Measurements from ENCODE around the gene AGRN. TPM values are rescaled to one million over a fixed set of nuclear protein-coding genes. Genes with fewer than 3 reads are reported as not detected.

Gene AGRN
- 50.6 to 136 TPM (median 124 TPM) in 5 replicates for total RNA-seq (2022; extraction: Qiagen RNA extraction; ENCODE audit: low read depth)

DNA sequence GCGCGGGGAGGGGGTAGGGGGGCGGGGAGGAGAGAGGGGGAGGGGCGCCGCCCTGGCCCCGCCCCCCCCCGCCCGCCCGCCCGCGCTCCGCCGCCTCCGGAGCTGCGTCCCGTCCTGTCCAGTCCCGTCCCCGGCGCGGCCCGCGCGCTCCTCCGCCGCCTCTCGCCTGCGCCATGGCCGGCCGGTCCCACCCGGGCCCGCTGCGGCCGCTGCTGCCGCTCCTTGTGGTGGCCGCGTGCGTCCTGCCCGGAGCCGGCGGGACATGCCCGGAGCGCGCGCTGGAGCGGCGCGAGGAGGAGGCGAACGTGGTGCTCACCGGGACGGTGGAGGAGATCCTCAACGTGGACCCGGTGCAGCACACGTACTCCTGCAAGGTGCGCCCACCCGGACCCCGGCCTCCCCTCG lies at the start of gene AGRN:
Gene AGRN (plus strand): TSS at position 121 of the 405 bp plus-strand sequence. CDS start 53 bp downstream, at position 174.

DNA sequence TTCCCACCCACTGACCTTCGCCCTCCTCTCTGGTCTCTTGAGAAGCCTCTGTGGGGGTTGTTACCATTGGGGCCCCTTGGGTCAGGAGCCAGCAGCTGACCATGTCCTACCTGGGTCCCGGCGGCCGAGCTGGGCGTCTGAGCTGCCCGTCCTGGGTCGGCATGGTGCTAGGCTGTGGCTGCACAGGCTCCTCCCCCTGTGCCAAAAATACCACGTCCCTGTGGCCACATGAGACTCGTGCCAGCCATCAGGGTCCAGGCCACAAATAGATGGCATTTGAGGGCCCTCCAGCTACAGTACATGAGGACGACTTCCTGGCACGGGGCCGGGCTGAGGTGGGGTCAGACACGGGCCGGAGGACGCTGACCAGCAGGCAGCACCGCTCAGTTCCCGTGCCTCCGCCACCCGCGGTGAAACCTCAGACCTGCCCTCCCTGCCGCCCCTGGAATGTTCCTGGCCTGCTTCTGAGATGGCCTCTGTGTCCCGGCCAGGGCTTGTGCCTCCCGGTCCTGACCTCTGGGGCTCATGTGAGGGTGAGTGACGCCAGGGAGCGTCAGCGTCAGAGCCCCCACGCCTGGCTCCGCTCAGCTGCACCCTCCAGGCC lies 37.9 kb upstream of the AGRN start, which contains the start of gene PERM1:
Gene PERM1 (minus strand): TSS at position 139 of the 604 bp plus-strand sequence. CDS start 1,064 bp downstream, outside the sequence.

DNA sequence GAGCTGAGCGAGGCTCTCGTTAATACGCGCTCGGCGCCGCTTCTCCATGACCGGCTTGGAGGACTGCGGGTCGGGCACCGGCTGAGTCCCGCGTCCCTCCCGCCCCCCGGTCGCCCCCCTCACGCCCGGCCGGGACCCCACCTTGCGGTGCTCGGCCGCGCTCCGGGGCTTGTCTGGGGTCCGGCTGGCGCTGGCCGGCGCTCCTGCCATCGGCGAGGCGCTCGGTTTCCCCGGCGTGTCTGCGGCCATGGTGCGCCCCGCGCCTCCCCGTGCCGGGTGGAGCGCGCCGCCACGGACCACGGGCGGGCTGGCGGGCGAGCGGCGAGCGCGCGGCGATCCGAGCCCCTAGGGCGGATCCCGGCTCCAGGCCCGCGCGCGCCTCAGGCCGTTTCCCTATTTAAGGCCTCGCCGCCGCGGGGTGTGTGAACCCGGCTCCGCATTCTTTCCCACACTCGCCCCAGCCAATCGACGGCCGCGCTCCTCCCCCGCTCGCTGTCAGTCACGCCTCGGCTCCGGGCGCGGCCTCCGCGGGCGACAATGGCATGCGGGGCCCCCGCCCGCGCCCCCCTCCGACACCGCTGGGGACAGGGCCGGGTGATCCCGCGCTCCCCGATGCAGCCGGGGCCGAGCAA lies 20.1 kb upstream of the AGRN start, which contains the start of gene HES4:
Gene HES4 (minus strand): TSS at position 373 of the 632 bp plus-strand sequence. CDS start 124 bp downstream, at position 249.

DNA sequence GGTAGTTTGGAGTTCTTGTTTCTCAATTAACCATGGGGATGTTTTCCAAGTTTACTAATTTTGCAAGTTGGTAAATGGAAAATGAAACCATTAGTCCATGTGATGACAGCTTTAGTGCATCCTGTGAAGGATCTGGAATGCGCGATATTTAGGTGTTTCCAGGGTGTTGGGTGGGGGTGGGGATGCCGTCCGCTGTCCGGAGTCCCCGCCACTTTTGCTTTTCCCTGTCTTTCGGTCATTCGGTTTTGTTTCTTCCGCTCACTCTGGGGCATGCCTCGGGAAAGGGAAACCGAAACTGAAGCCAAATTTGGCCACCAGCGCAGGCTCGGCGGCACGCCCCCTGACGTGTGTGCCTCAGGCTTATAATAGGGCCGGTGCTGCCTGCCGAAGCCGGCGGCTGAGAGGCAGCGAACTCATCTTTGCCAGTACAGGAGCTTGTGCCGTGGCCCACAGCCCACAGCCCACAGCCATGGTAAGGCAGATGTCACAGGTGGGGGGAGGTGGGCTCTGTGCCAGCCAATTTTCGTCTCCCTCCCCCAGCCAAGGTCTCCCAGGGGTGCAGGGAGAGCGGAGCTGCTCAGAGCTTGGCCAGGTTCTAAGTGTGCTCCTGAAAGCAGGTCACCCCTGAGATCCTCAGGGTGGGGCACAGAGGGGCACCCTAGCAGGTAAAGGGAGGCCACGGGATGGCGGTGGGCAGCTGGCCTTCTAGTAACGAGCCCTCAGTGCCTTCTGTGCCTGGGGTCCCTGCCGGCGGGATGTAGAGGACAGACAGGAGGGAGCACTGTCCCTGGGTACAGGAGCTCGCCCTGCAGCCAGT lies 6.6 kb upstream of the AGRN start, which contains the start of gene ISG15:
Gene ISG15 (plus strand): TSS at position 393 of the 817 bp plus-strand sequence. CDS start 77 bp downstream, at position 470.

GRCh38 chr1:1073743-1074587 lies 54.0 kb downstream of the AGRN start, which contains the start of gene RNF223:
Gene RNF223, minus strand, starts transcription at chr1:1074306. Its CDS starts 1,740 bp downstream, at chr1:1072566.

Other genes with a start within 250 kb of the AGRN start
- 11.9 to 38.0 TPM (median 31.7 TPM) in 5 replicates for gene SAMD11, start 96.2 kb upstream of the AGRN start, total RNA-seq (2022; extraction: Qiagen RNA extraction; ENCODE audit: low read depth)
- 58.6 to 92.3 TPM (median 90.0 TPM) in 5 replicates for gene NOC2L, start 60.9 kb upstream of the AGRN start, total RNA-seq (2022; extraction: Qiagen RNA extraction; ENCODE audit: low read depth)
- gene KLHL17, start 59.5 kb upstream of the AGRN start, total RNA-seq (2022; extraction: Qiagen RNA extraction; ENCODE audit: low read depth) = 5.7 to 22.4 TPM (median 16.8 TPM) in 5 replicates
- 4.0 to 6.6 TPM (median 5.4 TPM) in 5 replicates for gene PLEKHN1, start 53.6 kb upstream of the AGRN start, total RNA-seq (2022; extraction: Qiagen RNA extraction; ENCODE audit: low read depth)
- 0.06 to 0.36 TPM (median 0.11 TPM) in 4 of 5 replicates, not detected in the other for gene PERM1, start 38.0 kb upstream of the AGRN start, total RNA-seq (2022; extraction: Qiagen RNA extraction; ENCODE audit: low read depth)
- gene HES4, start 20.0 kb upstream of the AGRN start, total RNA-seq (2022; extraction: Qiagen RNA extraction; ENCODE audit: low read depth) = 20.9 to 80.4 TPM (median 64.7 TPM) in 5 replicates
- gene ISG15, start 6.6 kb upstream of the AGRN start, total RNA-seq (2022; extraction: Qiagen RNA extraction; ENCODE audit: low read depth) = 14.3 to 25.1 TPM (median 18.9 TPM) in 5 replicates
- gene RNF223, start 54.2 kb downstream of the AGRN start, total RNA-seq (2022; extraction: Qiagen RNA extraction; ENCODE audit: low read depth) = 0.16 to 0.67 TPM (median 0.27 TPM) in 5 replicates
- 6.7 to 16.7 TPM (median 13.8 TPM) in 5 replicates for gene C1orf159, start 96.0 kb downstream of the AGRN start, total RNA-seq (2022; extraction: Qiagen RNA extraction; ENCODE audit: low read depth)
- not detected in 5 replicates for gene TTLL10, start 153.8 kb downstream of the AGRN start, total RNA-seq (2022; extraction: Qiagen RNA extraction; ENCODE audit: low read depth)
- 0.35 TPM in 1 of 5 replicates, not detected in the others for gene TNFRSF18, start 186.5 kb downstream of the AGRN start, total RNA-seq (2022; extraction: Qiagen RNA extraction; ENCODE audit: low read depth)
- gene TNFRSF4, start 194.0 kb downstream of the AGRN start, total RNA-seq (2022; extraction: Qiagen RNA extraction; ENCODE audit: low read depth) = 0.20 to 0.23 TPM in 2 of 5 replicates, not detected in the others
- 84.0 to 148 TPM (median 137 TPM) in 5 replicates for gene SDF4, start 211.9 kb downstream of the AGRN start, total RNA-seq (2022; extraction: Qiagen RNA extraction; ENCODE audit: low read depth)
- 8.9 to 24.1 TPM (median 21.8 TPM) in 5 replicates for gene B3GALT6, start 212.1 kb downstream of the AGRN start, total RNA-seq (2022; extraction: Qiagen RNA extraction; ENCODE audit: low read depth)
- gene C1QTNF12, start 226.6 kb downstream of the AGRN start, total RNA-seq (2022; extraction: Qiagen RNA extraction; ENCODE audit: low read depth) = 1.2 to 2.6 TPM (median 2.0 TPM) in 4 of 5 replicates, not detected in the other